ENCODE measurements around the gene HPCAL4.

DNA sequence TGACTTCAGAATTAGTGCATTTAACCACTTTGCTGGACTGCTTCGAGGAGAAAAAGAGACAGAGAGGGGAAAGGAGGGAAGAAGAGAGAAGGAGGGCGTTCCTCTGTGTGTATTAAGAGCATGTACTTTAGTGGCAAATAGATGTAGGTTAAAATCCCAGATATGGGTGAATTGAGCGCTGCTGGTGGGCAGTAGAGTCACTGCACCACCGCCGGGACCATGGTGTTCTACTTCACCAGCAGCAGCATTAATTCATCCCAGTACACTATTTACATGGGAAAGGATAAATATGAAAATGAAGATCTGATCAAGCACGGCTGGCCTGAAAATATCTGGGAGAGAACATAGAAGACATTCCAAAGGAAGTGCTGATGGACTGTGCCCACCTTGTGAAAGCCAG, 26.6 kb upstream of the HPCAL4 start:
- no peak for TF ChIP-seq EZH2 (IDR thresholded peaks at IDR 0.05; ENCODE audit: insufficient read depth, poor library complexity, severe bottlenecking)
- TF ChIP-seq EZH2phosphoT487 (IDR thresholded peaks at IDR 0.05; ENCODE audit: insufficient read depth, low read depth), result no peak
